Astrocyte (in vitro differentiated cells and primary cell): ENCODE data around the gene RILP.

Source experiments
- CTCF ChIP-seq: IDR thresholded peaks from 2 replicates; pipeline ENCODE4 v1.5.1; 2011; ENCODE audit warnings: low read depth, mild to moderate bottlenecking, inconsistent platforms, low read length, moderate library complexity; ENCODE audit not compliant: insufficient read depth
- EZH2 ChIP-seq: IDR thresholded peaks from 2 replicates; pipeline ENCODE4 v1.6.1; 2012; ENCODE audit warnings: mild to moderate bottlenecking, low read length, inconsistent platforms; ENCODE audit not compliant: insufficient read depth

GRCh38 chr17:1629504-1630310 is 20.0 kb downstream of the RILP start:
- TF ChIP-seq CTCF (peak; percentile 31), EZH2 (no peak)
